ENCODE measurements around the gene SMAP2.

SMAP2 gene

DNA sequence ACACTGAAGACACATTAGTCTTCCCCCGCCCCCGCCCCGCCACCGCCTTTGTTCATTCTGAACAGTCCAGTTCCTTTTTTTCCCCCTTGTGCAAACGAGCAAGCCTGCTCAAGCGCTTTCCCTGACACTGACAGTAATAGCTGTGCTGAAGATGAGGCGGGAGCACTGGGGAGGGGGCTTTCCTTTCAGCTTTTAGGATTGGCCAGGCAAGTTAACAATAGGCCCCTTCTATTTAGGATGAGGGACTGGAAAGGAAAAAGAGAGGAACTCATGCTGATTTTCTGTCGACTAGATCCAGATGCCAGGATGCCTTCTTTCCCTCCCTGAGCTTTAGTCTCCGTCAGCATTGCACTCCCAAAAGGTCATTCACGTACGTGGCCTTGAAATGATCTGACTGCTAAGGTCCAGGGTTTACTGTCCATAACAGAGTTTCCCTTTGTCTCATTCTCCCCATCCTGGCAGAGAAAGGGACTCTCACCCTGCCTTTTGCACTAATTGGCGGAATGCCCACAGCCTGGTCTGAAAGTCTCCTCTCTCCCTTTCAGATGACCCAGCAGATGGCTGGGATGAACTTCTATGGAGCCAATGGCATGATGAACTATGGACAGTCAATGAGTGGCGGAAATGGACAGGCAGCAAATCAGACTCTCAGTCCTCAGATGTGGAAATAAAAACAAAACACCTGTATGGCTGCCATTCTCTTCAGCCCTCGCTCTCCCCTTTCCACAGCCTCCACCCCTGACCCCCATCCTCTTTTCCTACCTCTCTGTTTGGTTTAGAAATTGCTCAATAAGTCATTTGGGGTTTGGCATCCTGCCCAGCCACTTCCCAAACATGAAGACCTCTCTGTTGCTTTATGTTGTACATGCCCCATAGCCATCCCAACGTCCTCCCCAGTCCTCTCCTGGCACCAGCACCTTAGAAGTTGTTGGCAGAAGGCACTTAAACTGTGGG lies 48.2 kb downstream of the SMAP2 start:
- no peak for DNase-seq (ENCODE audit: low read depth)

DNA sequence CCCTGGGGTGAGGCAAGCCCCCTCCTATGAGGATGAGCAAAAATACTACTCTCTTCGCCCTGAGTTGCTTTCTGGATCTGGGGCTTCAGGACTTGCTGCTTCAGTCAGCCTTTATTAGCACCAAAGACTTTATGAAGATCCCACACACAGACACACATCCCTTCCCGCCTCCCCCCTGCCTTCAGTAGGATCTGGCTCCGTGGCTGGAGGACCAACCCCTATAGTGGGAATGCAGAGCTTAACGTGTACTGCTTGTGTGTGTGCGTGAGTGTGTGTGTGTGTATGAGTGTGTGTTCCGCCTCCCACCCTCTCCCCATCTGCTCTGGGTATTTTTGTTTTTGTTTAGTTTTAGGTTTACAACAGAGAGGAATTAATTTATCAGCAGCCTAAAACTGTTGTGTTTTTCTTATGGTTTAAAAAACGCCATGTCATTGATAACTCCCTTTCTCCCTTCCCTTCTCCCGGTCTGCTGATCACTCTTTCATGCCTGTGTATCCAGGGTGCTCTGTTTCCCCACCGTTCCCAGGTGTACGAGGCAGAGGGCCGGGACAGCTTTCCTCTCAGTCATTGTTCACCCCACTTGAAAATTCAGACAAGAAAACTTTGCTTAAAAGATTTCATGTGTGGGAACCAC lies 49.2 kb downstream of the SMAP2 start:
- no peak for DNase-seq (ENCODE audit: low read depth)

DNA sequence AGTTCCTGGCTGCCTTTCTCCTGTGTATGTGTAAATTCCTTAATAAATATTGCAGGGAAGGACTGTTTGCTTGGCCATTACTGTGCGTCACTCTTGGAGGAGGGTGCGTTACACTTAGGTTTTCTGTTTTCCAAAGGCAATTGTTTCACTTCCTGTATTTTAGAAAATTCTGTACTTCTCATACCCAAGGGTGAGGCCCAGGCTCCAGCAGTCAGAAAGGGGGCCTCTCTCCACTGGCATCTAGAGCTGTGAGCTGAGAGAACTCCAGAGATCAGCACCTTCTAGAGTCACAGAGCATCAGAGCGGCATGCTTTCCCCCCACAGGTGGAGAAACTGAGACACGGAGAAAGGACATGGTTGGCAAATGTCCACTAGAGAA lies 49.7 kb downstream of the SMAP2 start:
- DNase-seq (ENCODE audit: low read depth), result no peak

DNA sequence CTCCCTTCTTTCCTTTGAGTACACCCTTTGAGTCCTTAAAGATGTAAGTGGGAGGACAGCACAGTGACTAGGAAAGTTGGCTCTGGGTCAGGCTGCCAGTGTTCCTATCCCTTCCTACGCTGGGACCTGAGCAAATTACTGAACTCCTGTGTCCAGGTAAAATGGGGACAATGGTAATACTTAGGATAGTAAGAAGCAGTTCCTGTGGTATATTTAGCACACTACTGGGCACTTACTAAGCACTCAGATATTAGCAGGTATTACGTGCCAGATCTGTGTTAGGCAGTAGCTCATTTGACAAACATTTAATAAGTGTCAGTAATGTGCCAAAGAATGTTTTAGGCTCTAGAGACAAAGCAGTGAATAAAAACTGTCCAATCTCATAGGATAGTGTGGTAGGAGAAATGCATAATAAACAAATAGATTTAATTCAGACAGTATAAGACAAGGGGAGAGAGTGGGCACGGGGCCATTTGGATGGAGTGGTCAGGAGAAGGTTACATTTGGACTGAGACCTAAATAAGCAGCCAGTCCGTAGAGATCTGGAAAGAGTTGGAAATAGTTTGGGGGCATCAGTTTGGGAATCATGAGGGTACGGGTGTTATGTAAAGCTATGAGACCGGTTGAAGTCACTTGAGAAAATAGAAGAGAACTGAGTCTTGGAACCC lies 50.6 kb downstream of the SMAP2 start:
- DNase-seq (ENCODE audit: low read depth), result no peak

DNA sequence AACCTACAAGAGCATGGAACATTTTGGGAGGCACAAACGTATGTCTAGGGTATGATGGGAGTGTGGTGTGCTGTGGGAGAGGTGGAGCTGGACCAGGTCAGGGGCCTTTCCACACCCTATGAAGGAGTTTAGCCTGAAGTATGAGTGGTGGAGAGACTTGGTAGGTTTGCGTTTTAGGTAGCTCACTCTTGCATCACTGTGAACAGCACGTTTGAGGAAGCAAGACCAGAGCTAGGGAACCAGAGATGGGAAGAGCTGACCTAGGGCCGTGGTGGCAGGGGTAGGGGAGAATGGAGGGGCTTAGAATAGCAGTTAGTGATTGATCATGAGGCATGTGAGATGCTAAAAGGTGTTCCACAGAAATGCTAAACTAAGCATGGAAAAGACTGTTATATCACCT lies 51.7 kb downstream of the SMAP2 start:
- no peak for DNase-seq (ENCODE audit: low read depth)

DNA sequence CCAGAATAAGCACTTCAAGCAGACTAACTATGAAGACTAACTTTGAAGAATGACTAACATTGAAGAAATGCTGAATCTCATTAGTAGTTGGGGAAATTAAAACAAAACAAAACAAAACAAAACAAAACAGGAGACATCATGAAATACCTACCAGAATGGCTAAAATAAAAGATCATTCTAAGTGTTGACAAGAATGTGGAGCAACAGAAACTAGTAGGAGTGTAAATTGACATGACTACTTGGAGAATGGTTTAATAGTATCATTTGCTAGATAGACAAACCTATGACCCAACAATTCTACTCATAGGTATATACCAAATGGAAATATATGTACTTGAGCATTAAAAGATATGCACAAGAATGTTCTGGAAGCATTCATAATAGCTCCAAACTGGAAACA lies 57.9 kb downstream of the SMAP2 start:
- DNase-seq (ENCODE audit: low read depth), result no peak

DNA sequence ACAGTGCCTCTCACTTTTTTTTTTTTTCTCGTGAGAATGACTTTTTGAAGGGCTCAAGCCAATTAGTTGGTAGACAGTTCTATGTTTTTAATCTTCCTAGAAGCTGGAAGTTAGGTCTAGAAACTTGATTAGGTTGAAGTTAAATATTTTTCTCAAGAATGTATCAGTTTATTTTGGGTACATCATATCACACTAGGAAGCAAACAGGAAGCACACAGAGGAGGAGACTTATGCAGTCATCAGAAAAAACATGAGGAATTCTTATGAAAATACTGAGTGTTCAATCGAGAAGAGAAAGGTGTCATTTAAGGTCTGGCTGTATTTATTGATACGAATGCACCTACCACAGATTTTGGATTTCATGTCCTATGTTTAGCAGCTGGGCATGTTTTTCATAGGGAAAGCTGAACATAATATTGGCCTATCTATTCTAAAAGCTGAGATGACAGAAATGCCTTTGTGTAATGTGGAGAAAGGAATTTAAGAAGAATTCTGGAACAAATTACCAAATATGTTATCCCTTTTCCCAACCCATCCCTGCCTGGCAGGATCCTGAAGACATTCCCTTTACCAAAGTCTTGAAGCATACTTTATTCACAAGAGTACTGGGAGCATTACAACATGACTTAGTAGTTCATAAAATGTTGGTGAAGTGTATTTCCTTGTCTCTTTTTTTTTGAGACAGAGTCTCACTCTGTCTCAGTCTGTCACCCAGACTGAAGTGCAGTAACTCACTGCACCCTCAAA lies 59.3 kb downstream of the SMAP2 start:
- DNase-seq (ENCODE audit: low read depth), result no peak

DNA sequence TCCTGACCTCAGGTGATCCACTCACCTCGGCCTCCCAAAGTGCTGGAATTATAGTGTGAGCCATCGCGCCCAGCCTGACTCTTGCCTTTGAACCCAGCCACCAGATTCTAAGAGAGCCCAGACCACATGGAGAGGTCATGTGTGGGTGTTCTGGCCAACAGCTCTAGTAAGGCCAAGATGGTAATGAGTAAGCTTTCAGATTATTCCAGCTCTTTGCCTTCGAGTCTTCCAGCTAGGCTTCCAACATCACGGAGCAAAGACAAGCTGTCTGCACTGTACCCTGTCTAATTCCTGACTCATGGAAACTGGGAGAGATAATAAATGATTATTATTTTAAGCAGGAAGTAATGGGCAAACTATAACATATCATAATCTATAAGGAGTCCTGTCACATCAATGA lies 61.9 kb downstream of the SMAP2 start:
- no peak for DNase-seq (ENCODE audit: low read depth)

DNA sequence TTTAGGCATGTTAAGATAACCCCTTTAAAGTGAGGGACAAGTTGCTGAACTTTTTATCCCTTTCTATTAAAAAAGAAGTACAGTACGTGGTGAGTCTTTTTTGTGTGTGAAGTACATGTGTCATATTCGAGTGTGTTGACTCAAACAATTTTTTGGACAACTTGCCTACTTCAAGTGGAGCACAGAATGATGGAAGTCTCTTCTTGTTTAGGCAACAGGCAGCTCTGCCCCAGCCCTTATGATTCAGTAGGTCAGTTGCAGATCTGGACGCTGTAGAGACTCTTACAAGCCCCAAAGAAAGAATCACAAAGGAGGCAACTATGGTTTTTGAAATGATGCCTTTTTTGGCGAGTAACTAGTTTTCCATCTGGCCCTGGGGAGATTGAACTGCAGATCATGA lies 62.3 kb downstream of the SMAP2 start:
- DNase-seq (ENCODE audit: low read depth), result no peak

DNA sequence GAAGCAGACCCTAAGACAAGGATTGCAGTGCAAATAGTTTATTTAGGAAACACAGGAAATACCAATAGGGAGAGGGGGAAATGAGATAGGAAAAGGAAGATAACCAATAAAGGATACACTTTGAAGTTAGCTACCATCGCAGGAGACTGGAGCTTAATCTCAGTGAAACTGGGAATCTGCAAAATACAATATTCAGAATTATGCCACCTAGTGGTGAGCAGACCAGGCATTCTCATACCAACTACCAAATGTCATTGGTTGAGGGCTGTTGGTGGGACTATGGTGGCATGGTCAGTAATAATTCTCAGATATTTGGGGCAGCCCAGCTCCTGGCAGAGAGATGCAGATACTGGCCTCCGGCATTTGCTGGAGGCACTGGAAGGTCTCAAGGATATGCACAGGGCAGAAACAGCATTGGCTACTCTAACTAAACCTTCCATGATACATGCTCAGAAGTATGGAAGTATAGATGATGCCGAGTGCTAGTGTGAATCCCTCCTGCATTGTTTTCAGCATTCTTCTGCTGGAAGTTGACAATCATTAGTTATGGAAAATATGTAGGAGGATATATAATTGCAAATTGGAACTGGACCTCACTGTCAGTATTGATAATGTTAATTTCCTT lies 65.0 kb downstream of the SMAP2 start:
- DNase-seq (ENCODE audit: low read depth), result no peak

DNA sequence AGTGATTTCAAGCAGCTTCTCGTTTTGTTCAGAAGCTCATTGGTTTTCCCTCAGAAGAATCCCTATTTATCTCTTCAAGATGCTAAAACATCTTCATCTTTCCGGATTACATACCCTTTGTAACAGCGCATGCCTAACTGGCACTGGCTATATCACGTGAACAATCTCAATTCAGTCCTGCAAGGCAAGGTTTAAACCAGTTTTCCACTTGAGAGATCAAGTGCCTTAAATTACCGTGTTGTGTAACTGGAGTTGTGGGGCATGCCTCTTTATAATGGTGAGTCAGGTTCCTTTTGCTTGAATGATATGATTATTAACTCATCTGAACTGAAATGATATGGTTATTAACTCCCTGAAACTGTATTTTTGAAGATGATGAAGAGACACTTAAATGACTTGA lies 65.7 kb downstream of the SMAP2 start:
- DNase-seq (ENCODE audit: low read depth), result no peak

DNA sequence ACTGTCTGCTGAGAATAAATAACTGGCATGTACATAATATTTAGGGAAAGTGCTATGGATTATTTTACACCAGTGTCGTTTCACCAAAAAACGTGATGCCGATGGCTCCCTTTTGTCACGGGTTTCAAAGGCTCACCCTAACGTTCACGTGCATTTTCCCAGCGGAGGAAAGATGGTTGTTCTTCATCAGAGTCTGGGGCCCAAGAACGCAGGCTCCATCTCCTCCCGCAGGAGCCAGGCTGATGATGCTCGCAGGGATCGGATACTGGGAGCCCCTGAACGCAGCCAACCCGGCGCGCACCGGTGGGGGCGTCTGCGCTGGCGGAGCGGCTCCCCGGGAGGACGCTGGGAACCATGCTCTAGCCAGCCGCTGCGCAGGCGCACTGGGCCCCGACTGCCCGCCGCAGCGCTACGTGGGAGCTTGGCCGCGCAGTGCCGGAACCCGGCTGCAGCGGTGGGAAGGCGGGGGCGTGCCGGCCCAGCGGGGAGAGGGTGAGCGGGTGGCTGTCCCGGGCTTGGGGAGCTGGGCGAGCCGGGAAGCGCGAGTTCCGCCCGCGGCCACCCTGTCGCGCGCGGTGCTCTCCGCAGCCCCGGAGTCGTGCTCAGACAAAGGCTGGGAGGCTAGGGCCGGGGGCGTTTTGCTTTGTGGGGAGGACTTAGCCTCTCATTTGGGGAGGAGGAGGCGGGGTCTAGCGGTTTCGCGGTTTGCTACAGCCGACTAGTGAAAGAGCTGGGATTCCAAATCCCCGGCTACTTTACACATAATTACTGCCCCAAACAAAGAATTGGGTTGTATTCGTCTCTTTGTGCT lies 76.4 kb downstream of the SMAP2 start, which contains the start of gene ZFP69B:
ZFP69B (plus strand) TSS at position 793 of the 811 bp plus-strand sequence. CDS start 486 bp downstream, outside the sequence.
- peak; percentile 81 for DNase-seq (ENCODE audit: low read depth)

DNA sequence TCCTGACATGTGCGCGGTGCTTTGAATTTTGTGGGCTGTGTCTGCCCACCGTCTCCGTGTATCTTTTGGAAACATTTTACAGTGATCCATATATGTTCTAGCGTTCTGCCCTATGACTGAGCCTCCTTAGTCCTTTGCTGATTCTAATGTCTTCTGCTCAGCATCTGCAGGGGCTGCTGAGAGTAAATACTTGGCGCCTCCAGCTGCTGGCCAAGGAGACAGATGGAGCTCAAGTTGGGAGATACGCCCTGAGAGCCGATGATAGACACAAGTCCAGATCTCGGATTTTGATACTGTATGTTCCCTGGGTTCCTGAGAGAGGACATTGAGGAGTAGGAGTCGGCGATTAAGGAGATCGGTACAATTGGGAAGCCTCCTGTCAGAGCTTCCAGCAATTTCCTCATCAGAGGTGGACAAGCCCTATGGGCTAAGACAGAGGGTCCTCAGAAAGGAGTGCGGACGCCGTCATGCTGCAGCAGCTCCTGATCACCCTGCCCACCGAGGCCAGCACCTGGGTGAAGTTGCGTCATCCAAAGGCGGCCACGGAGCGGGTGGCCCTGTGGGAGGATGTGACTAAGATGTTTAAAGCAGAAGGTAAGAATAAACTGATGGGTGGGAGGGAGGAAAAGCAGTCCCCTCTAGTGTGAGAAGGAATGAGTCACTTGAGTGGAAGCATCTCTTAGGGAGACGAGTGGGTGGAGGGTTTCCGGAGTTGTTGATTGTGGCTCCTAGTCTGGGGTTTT lies 77.1 kb downstream of the SMAP2 start:
- peak; percentile 14 for DNase-seq (ENCODE audit: low read depth)

DNA sequence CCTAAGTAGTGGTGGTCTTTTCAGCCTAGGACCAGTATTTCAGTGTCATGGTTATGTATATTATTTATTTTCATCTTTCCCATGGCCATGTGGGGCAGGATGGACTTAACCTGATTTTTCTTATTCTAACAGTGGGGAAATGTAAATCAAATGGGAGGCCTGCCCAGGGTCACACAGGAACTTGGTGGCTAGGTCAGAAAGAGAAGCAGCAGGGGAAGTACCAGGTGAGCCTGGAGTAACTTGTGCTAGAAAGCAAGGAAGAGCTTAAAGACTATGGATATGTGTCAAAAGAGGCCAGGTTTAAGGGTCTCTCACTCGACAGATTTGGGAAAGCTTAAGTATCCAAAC lies 77.7 kb downstream of the SMAP2 start:
- DNase-seq (ENCODE audit: low read depth), result no peak

DNA sequence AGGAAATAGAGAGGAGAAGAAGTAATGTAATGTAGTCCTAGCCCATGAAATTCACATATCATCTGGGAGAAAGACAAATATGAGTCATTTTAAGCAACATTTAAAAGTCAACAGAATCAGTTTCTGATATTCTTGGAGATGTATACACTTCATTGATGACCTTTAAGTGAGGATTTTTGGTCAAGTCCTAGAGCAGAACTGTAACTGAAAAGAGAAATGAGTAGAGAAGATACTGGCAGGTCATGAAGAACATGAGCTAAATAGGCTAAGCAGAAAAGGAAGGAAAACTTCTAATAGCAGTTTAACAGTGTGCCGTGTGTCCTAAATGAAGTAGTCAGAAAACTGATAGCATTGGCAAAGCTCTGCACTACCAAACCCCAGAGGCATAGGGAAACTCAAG lies 81.3 kb downstream of the SMAP2 start:
- DNase-seq (ENCODE audit: low read depth), result no peak

DNA sequence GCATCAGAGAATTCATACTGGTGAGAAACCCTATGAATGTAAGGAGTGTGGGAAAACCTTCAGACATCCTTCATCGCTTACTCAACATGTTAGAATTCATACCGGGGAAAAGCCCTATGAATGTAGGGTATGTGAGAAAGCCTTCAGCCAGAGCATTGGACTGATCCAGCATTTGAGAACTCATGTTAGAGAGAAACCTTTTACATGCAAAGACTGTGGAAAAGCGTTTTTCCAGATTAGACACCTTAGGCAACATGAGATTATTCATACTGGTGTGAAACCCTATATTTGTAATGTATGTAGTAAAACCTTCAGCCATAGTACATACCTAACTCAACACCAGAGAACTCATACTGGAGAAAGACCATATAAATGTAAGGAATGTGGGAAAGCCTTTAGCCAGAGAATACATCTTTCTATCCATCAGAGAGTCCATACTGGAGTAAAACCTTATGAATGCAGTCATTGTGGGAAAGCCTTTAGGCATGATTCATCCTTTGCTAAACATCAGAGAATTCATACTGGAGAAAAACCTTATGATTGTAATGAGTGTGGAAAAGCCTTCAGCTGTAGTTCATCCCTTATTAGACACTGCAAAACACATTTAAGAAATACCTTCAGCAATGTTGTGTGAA lies 89.5 kb downstream of the SMAP2 start:
- no peak for DNase-seq (ENCODE audit: low read depth)

DNA sequence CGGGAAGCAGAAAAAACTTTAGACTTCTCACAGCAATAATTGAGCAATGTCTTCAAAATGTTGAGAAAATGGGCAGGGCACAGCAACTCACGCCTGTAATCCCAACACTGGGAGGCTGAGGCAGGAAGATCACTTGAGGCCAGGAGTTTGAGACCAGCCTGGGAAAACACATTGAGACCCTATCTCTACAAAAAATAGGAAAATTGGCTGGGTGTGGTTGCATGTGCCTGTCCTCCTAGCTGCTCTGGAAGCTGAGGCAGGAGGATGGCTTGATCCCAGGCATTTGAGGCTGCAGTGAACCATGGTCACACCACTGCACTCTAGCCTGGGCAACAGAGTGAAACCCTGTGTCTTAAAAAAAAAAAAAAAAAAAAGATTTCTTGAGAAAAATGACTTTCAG lies 95.8 kb downstream of the SMAP2 start:
- no peak for DNase-seq (ENCODE audit: low read depth)

Data from GM04504 (cell line).